HepG2 (cell line): ENCODE results near the gene ITGB8. TPM values are rescaled to one million over a fixed set of nuclear protein-coding genes. Genes with fewer than 3 reads are reported as not detected.

Experiments used
- CBX2 ChIP-seq, 2 experiments: fragments of 200-600 bp in 1 of 2; sonication (generic); formaldehyde crosslinking in 1 of 2; IDR thresholded peaks; 2 replicates each; pipeline versions ENCODE4 v1.7.0 to v1.8.1; 2018 to 2022; ENCODE audit warnings: low read depth in 2 of 2, low read length in 1 of 2, mild to moderate bottlenecking in 1 of 2, missing genetic modification reagents in 1 of 2
- NCOA1 ChIP-seq: sonication (generic); formaldehyde crosslinking; IDR thresholded peaks from 2 replicates; pipeline ENCODE4 v1.9.0; 2021; ENCODE audit warnings: missing genetic modification reagents
- SETDB1 ChIP-seq: sonication (generic); formaldehyde crosslinking; IDR thresholded peaks from 2 replicates; pipeline ENCODE4 v1.5.1; 2020; ENCODE audit warnings: missing genetic modification reagents, mild to moderate bottlenecking, borderline replicate concordance
- WIZ ChIP-seq: sonication (generic); formaldehyde crosslinking; IDR thresholded peaks from 2 replicates; pipeline ENCODE4 v1.5.1; 2020; ENCODE audit warnings: mild to moderate bottlenecking, missing genetic modification reagents
- ZFP36 ChIP-seq: fragments of 150-350 bp; IDR thresholded peaks from 2 replicates; pipeline ENCODE4 v1.6.1; 2018; ENCODE audit warnings: borderline replicate concordance, low read length, low read depth; ENCODE audit not compliant: partially characterized antibody
- ZNF17 ChIP-seq: sonication (generic); formaldehyde crosslinking; IDR thresholded peaks from 2 replicates; pipeline ENCODE4 v1.5.0; 2020; ENCODE audit warnings: mild to moderate bottlenecking, missing genetic modification reagents
- ZNF292 ChIP-seq: sonication (generic); formaldehyde crosslinking; IDR thresholded peaks from 2 replicates; pipeline ENCODE4 v1.8.1; 2022; ENCODE audit warnings: mild to moderate bottlenecking, low read depth, missing genetic modification reagents, borderline replicate concordance
- ZNF563 ChIP-seq: sonication (generic); formaldehyde crosslinking; IDR thresholded peaks from 2 replicates; pipeline ENCODE4 v1.8.0; 2022; ENCODE audit warnings: mild to moderate bottlenecking, moderate library complexity, missing genetic modification reagents
- ZSCAN22 ChIP-seq: sonication (generic); formaldehyde crosslinking; IDR thresholded peaks from 2 replicates; pipeline ENCODE4 v1.4.0; 2020; ENCODE audit warnings: mild to moderate bottlenecking, missing genetic modification reagents
- polyA plus RNA-seq, 8 experiments: library from polyadenylated mRNA; depleted of rRNA in 3 of 8; stranded (reverse) in 7 of 8; unstranded in 1 of 8; fragments of >200 nt; fragmentation: Illumina TruSeq in 4 of 8; extraction: Trizol in 4 of 8; gene quantifications; 2 replicates each; pipeline versions ENCODE4 v1.2.1 to v1.2.3, GENCODE V29; 2011 to 2016; ENCODE audit warnings: low read depth in 4 of 8, missing spikeins in 1 of 8, mixed read lengths in 1 of 8; ENCODE audit not compliant: insufficient read depth in 1 of 8
- total RNA-seq, 5 experiments: library from RNA; depleted of rRNA; stranded (reverse); fragments of >200 nt; fragmentation: Illumina TruSeq; extraction: Trizol; gene quantifications; 2 replicates each; pipeline ENCODE4 v1.2.3, GENCODE V29; 2016; ENCODE audit warnings: low read depth in 1 of 5
- TF ChIP-seq, protein P1 (sequence below): sonication (generic); formaldehyde crosslinking; IDR thresholded peaks from 2 replicates; pipeline ENCODE4 v1.4.0; 2020; ENCODE audit warnings: missing genetic modification reagents
- TF ChIP-seq, protein P2 (sequence below): sonication (generic); formaldehyde crosslinking; IDR thresholded peaks from 2 replicates; pipeline ENCODE4 v1.8.1; 2023; ENCODE audit warnings: missing genetic modification reagents, inconsistent platforms, borderline replicate concordance
- TF ChIP-seq, protein P3 (sequence below): sonication (generic); formaldehyde crosslinking; IDR thresholded peaks from 2 replicates; pipeline ENCODE4 v1.8.1; 2023; ENCODE audit warnings: mild to moderate bottlenecking, missing genetic modification reagents
- TF ChIP-seq, protein P4 (sequence below), 2 experiments: sonication (generic) in 1 of 2; formaldehyde crosslinking in 1 of 2; IDR thresholded peaks; 2 replicates each; pipeline versions ENCODE4 v1.4.0 to v1.6.1; 2016 to 2020; ENCODE audit warnings: borderline replicate concordance in 1 of 2, low read depth in 1 of 2, mild to moderate bottlenecking in 1 of 2, missing genetic modification reagents in 1 of 2
- TF ChIP-seq, protein P5 (sequence below): sonication (generic); formaldehyde crosslinking; IDR thresholded peaks from 2 replicates; pipeline ENCODE4 v1.5.0; 2020; ENCODE audit warnings: mild to moderate bottlenecking, missing genetic modification reagents, borderline replicate concordance

The ITGB8 gene
- total and polyA plus RNA-seq, 2 of the 13 experiments (the other 11 are each of a cell fraction or from before 2014, with no cell fraction given), result 0.01 TPM; not detected in 1

DNA sequence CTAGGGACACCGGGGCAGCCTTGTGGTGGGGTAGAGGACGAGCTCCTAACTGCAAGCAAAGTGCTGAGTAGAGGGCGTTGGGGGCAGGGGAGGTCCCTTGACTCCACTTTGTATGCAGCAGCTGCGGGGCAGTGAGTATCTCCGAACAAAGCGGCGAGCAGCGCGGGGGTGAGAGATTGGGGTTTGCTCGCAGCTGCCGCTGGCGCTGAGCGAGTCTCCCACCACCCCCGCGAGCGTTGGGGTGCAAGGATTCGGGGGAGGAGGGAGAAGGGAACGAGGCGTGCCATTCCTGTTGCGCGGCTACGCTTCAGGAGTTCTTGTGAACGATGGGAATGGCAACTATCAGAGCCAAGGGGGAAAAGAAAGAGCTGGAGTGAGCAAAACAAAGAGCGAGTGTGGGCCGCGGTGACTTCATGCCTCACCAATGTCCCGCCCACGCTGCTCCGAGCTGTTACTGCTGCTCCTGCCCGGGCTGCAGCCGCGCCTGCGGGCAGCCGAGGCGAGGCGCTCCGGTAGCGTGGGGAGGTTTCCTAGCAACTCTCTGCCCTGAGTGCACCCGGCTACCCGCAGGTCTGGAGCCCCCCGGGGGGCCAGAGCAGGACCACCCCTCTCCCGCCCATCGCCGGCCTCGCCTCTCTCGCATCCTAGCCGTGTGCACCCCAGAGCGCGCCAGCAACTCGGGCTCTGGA is at the start of gene ITGB8 (continued):
- TF ChIP-seq, protein P1, sequence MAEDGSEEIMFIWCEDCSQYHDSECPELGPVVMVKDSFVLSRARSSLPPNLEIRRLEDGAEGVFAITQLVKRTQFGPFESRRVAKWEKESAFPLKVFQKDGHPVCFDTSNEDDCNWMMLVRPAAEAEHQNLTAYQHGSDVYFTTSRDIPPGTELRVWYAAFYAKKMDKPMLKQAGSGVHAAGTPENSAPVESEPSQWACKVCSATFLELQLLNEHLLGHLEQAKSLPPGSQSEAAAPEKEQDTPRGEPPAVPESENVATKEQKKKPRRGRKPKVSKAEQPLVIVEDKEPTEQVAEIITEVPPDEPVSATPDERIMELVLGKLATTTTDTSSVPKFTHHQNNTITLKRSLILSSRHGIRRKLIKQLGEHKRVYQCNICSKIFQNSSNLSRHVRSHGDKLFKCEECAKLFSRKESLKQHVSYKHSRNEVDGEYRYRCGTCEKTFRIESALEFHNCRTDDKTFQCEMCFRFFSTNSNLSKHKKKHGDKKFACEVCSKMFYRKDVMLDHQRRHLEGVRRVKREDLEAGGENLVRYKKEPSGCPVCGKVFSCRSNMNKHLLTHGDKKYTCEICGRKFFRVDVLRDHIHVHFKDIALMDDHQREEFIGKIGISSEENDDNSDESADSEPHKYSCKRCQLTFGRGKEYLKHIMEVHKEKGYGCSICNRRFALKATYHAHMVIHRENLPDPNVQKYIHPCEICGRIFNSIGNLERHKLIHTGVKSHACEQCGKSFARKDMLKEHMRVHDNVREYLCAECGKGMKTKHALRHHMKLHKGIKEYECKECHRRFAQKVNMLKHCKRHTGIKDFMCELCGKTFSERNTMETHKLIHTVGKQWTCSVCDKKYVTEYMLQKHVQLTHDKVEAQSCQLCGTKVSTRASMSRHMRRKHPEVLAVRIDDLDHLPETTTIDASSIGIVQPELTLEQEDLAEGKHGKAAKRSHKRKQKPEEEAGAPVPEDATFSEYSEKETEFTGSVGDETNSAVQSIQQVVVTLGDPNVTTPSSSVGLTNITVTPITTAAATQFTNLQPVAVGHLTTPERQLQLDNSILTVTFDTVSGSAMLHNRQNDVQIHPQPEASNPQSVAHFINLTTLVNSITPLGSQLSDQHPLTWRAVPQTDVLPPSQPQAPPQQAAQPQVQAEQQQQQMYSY, result no peak
- TF ChIP-seq SETDB1 (CRISPR knock-in tag) (no peak), NCOA1 (CRISPR knock-in tag) (no peak), ZNF563 (CRISPR knock-in tag) (no peak), ZNF17 (CRISPR knock-in tag) (no peak), ZSCAN22 (no peak), ZFP36 (no peak), CBX2 (IDR thresholded peaks at IDR 0.05; ENCODE audit: low read depth, low read length) (no peak), CBX2 (CRISPR knock-in tag; IDR thresholded peaks at IDR 0.05; ENCODE audit: low read depth) (no peak), WIZ (no peak), ZNF292 (CRISPR knock-in tag) (no peak)
- TF ChIP-seq, protein P2, sequence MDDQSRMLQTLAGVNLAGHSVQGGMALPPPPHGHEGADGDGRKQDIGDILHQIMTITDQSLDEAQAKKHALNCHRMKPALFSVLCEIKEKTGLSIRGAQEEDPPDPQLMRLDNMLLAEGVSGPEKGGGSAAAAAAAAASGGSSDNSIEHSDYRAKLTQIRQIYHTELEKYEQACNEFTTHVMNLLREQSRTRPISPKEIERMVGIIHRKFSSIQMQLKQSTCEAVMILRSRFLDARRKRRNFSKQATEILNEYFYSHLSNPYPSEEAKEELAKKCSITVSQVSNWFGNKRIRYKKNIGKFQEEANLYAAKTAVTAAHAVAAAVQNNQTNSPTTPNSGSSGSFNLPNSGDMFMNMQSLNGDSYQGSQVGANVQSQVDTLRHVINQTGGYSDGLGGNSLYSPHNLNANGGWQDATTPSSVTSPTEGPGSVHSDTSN (CRISPR knock-in tag), result no peak
- TF ChIP-seq, protein P3, sequence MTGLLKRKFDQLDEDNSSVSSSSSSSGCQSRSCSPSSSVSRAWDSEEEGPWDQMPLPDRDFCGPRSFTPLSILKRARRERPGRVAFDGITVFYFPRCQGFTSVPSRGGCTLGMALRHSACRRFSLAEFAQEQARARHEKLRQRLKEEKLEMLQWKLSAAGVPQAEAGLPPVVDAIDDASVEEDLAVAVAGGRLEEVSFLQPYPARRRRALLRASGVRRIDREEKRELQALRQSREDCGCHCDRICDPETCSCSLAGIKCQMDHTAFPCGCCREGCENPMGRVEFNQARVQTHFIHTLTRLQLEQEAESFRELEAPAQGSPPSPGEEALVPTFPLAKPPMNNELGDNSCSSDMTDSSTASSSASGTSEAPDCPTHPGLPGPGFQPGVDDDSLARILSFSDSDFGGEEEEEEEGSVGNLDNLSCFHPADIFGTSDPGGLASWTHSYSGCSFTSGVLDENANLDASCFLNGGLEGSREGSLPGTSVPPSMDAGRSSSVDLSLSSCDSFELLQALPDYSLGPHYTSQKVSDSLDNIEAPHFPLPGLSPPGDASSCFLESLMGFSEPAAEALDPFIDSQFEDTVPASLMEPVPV, result no peak
- TF ChIP-seq, protein P4, sequence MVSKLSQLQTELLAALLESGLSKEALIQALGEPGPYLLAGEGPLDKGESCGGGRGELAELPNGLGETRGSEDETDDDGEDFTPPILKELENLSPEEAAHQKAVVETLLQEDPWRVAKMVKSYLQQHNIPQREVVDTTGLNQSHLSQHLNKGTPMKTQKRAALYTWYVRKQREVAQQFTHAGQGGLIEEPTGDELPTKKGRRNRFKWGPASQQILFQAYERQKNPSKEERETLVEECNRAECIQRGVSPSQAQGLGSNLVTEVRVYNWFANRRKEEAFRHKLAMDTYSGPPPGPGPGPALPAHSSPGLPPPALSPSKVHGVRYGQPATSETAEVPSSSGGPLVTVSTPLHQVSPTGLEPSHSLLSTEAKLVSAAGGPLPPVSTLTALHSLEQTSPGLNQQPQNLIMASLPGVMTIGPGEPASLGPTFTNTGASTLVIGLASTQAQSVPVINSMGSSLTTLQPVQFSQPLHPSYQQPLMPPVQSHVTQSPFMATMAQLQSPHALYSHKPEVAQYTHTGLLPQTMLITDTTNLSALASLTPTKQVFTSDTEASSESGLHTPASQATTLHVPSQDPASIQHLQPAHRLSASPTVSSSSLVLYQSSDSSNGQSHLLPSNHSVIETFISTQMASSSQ (IDR thresholded peaks at IDR 0.05; ENCODE audit: low read depth), result no peak
- TF ChIP-seq, protein P4 (CRISPR knock-in tag; IDR thresholded peaks at IDR 0.05; ENCODE audit: borderline replicate concordance), result no peak
- TF ChIP-seq, protein P5, sequence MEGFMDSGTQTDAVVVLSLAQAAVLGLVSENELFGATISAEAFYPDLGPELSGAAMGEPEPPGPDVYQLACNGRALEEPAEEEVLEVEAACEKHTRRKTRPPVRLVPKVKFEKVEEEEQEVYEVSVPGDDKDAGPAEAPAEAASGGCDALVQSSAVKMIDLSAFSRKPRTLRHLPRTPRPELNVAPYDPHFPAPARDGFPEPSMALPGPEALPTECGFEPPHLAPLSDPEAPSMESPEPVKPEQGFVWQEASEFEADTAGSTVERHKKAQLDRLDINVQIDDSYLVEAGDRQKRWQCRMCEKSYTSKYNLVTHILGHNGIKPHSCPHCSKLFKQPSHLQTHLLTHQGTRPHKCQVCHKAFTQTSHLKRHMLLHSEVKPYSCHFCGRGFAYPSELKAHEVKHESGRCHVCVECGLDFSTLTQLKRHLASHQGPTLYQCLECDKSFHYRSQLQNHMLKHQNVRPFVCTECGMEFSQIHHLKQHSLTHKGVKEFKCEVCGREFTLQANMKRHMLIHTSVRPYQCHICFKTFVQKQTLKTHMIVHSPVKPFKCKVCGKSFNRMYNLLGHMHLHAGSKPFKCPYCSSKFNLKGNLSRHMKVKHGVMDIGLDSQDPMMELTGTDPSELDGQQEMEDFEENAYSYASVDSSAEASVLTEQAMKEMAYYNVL, result no peak
